Brain microvascular endothelial cell (primary cell): Measurements from ENCODE around the gene DRC7.
"Not testable (repeated sequence)": the region's sequence is repeated elsewhere in the genome, so short reads cannot be mapped to it uniquely, and the experiment has no call there.

Experiments used
- DNase-seq: peaks from one replicate; pipeline ENCODE4 v3.0.0-alpha.2; 2020
- H3K27ac ChIP-seq: fragments of 250-450 bp; sonication (Bioruptor Pico); 2 replicates; pipeline ENCODE4 v1.5.1; 2020; ENCODE audit warnings: mild to moderate bottlenecking, moderate library complexity
- H3K27me3 ChIP-seq: fragments of 250-450 bp; sonication (Bioruptor Pico); replicated peaks from 2 replicates; pipeline ENCODE4 v1.5.1; 2020; ENCODE audit warnings: mild to moderate bottlenecking
- H3K36me3 ChIP-seq: fragments of 250-450 bp; sonication (Bioruptor Pico); replicated peaks from 2 replicates; pipeline ENCODE4 v1.5.1; 2020; ENCODE audit warnings: mild to moderate bottlenecking
- H3K4me3 ChIP-seq: 2 replicates; pipeline ENCODE4 v1.5.1; 2011; ENCODE audit warnings: low read depth, mild to moderate bottlenecking, control low read depth, low read length, moderate library complexity
- CTCF ChIP-seq: IDR thresholded peaks from 2 replicates; pipeline ENCODE4 v1.5.1; 2011; ENCODE audit warnings: low read depth, mild to moderate bottlenecking, moderate library complexity, low read length, control low read depth, inconsistent platforms; ENCODE audit errors: missing control alignments
- in situ Hi-C: cut with HindIII; loops from 2 replicates; pipeline ENCODE4 v1.10.0; 2017; ENCODE audit warnings: low sequenced_read_pairs, low pct_ligation_motif_present

DRC7 gene

GRCh38 chr16:57743886-57744641 is 49.5 kb downstream of the DRC7 start:
- Histone ChIP-seq H3K27ac (no peak overlapping the region), H3K4me3 (no peak overlapping the region), H3K36me3 (no peaks in the 10 kb centered on the region), H3K27me3 (no peaks in the 10 kb centered on the region)
- TF ChIP-seq CTCF = no peak
- DNase-seq = no peak
- in situ Hi-C loops = no loop called here

GRCh38 chr16:57744642-57744903 is 50.0 kb downstream of the DRC7 start:
- in situ Hi-C loops = no loop called here
- no peak for TF ChIP-seq CTCF
- Histone ChIP-seq H3K27me3 (no peaks in the 10 kb centered on the region), H3K27ac (no peak overlapping the region), H3K4me3 (no peak overlapping the region), H3K36me3 (no peaks in the 10 kb centered on the region)
- DNase-seq = no peak

GRCh38 chr16:57745768-57746167 is 51.2 kb downstream of the DRC7 start:
- TF ChIP-seq CTCF = no peak
- in situ Hi-C loops = no loop called here
- Histone ChIP-seq H3K27me3 (no peaks in the 10 kb centered on the region), H3K4me3 (no peak overlapping the region), H3K27ac (no peak overlapping the region), H3K36me3 (no peaks in the 10 kb centered on the region)
- no peak for DNase-seq

- H3K27ac ChIP-seq, H3K27me3 ChIP-seq, in situ Hi-C loops, DNase-seq, H3K36me3 ChIP-seq, H3K4me3 ChIP-seq: not testable (repeated sequence)
These were observed 51.7 kb downstream of the DRC7 start for GRCh38 chr16:57746316-57746715.

DNA sequence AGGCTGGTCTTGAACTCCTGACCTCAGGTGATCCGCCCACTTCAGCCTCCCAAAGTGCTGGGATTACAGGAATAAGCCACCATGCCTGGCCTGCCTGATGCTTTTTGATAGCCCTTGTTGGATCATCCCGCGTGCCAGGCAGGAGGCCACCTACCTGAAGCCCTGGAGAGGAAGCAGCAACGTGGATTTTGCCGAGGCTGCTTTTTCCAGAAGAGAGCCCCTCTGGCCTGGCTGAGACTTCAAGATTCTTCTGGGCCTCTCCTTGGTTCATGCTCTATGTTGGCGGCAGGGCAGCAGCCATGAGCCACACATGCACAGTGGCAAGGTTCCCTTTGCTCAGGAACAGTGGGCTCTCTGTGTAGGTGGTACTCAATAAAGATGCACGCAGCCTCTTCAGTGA is 52.5 kb downstream of the DRC7 start:
- in situ Hi-C loops = no loop called here

DNA sequence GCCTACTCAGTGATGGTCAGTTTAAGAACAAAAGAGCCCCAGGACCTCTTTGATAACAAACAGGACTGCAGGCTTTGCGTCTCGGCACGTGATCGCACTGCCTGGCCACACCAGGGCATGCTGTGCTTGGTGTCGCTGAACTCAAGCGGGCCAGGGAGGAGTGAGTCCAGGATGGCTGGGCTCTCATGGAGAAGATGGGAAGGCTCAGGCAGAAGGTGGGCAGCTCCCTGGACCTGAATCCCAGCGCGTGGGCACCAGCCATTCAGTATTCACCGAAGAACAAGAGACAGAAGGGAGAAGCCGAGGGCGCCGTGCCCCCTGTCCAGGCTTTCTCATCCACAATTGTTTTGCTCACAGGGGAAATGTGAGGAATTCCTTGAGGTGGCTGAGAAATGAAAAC is 52.9 kb downstream of the DRC7 start:
- no peak for DNase-seq
- Histone ChIP-seq H3K4me3 (no peak overlapping the region), H3K27me3 (no peaks in the 10 kb centered on the region), H3K36me3 (no peaks in the 10 kb centered on the region), H3K27ac (no peak overlapping the region)
- TF ChIP-seq CTCF = no peak
- in situ Hi-C loops = no loop called here

More for the DNA sequence above, 52.5 kb downstream of the DRC7 start:
- H3K36me3 ChIP-seq = no peaks in the 10 kb centered on the region
- H3K27ac ChIP-seq = no peak overlapping the region
- no peak for TF ChIP-seq CTCF
- H3K4me3 ChIP-seq = no peak overlapping the region
- no peak for DNase-seq
- H3K27me3 ChIP-seq = no peaks in the 10 kb centered on the region
